ENCODE data around the gene ERVW-1. TPM values are rescaled to one million over a fixed set of nuclear protein-coding genes. Genes with fewer than 3 reads are reported as not detected.
A peak's percentile ranks its signal among the peaks of the same experiment; 100 is the strongest.

Gene ERVW-1
- total and polyA plus RNA-seq, 2 experiments from 2014 or later = 0.07 TPM; not detected in 1

- ATAC-seq = no peak
- no peaks in the 10 kb centered on the region for H3K9me2 ChIP-seq (ENCODE audit: insufficient read depth)
- H3K4me2 ChIP-seq = 0 out of 2 replicates have a peak overlapping the region, but pooled peaks have one; percentile 32
- DNase-seq (ENCODE audit: low spot score) = no peak
- no peaks in the 10 kb centered on the region for H3K27me3 ChIP-seq (ENCODE audit: insufficient read depth)
- Mint-ChIP-seq H3K27ac (no peak overlapping the region), H3K27me3 (ENCODE audit: insufficient read depth, low read depth, poor library complexity) (peaks cover 6% of the 10 kb centered on the region), H3K4me3 (no peak overlapping the region), H3K36me3 (ENCODE audit: low read depth) (no peaks in the 10 kb centered on the region; the same call in 2 of the 3 replicates), H3K9me3 (no peaks in the 10 kb centered on the region), H3K4me1 (peaks cover 10% of the 10 kb centered on the region)
- TF ChIP-seq EZH2phosphoT487 (IDR thresholded peaks at IDR 0.05; ENCODE audit: unreplicated experiment) (no peak), ETS1 (IDR thresholded peaks at IDR 0.05) (no peak), NANOG (IDR thresholded peaks at IDR 0.05; ENCODE audit: borderline replicate concordance) (no peak), STAT1 (IDR thresholded peaks at IDR 0.05; ENCODE audit: unreplicated experiment) (no peak), ZNF114 (CRISPR knock-in tag; IDR thresholded peaks at IDR 0.05) (no peak), JUNB (IDR thresholded peaks at IDR 0.05; ENCODE audit: unreplicated experiment) (no peak), POLR2AphosphoS5 (IDR thresholded peaks at IDR 0.05; ENCODE audit: low read depth) (no peak), ZNF331 (CRISPR knock-in tag; IDR thresholded peaks at IDR 0.05; ENCODE audit: low read depth) (no peak), EZH2 (IDR thresholded peaks at IDR 0.05; ENCODE audit: low read depth, unreplicated experiment) (no peak), CREB1 (CRISPR knock-in tag; IDR thresholded peaks at IDR 0.05; ENCODE audit: low read depth) (no peak)
- TF ChIP-seq, protein P1, sequence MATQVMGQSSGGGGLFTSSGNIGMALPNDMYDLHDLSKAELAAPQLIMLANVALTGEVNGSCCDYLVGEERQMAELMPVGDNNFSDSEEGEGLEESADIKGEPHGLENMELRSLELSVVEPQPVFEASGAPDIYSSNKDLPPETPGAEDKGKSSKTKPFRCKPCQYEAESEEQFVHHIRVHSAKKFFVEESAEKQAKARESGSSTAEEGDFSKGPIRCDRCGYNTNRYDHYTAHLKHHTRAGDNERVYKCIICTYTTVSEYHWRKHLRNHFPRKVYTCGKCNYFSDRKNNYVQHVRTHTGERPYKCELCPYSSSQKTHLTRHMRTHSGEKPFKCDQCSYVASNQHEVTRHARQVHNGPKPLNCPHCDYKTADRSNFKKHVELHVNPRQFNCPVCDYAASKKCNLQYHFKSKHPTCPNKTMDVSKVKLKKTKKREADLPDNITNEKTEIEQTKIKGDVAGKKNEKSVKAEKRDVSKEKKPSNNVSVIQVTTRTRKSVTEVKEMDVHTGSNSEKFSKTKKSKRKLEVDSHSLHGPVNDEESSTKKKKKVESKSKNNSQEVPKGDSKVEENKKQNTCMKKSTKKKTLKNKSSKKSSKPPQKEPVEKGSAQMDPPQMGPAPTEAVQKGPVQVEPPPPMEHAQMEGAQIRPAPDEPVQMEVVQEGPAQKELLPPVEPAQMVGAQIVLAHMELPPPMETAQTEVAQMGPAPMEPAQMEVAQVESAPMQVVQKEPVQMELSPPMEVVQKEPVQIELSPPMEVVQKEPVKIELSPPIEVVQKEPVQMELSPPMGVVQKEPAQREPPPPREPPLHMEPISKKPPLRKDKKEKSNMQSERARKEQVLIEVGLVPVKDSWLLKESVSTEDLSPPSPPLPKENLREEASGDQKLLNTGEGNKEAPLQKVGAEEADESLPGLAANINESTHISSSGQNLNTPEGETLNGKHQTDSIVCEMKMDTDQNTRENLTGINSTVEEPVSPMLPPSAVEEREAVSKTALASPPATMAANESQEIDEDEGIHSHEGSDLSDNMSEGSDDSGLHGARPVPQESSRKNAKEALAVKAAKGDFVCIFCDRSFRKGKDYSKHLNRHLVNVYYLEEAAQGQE (IDR thresholded peaks at IDR 0.05; ENCODE audit: unreplicated experiment) = no peak
- TF ChIP-seq, protein P2, sequence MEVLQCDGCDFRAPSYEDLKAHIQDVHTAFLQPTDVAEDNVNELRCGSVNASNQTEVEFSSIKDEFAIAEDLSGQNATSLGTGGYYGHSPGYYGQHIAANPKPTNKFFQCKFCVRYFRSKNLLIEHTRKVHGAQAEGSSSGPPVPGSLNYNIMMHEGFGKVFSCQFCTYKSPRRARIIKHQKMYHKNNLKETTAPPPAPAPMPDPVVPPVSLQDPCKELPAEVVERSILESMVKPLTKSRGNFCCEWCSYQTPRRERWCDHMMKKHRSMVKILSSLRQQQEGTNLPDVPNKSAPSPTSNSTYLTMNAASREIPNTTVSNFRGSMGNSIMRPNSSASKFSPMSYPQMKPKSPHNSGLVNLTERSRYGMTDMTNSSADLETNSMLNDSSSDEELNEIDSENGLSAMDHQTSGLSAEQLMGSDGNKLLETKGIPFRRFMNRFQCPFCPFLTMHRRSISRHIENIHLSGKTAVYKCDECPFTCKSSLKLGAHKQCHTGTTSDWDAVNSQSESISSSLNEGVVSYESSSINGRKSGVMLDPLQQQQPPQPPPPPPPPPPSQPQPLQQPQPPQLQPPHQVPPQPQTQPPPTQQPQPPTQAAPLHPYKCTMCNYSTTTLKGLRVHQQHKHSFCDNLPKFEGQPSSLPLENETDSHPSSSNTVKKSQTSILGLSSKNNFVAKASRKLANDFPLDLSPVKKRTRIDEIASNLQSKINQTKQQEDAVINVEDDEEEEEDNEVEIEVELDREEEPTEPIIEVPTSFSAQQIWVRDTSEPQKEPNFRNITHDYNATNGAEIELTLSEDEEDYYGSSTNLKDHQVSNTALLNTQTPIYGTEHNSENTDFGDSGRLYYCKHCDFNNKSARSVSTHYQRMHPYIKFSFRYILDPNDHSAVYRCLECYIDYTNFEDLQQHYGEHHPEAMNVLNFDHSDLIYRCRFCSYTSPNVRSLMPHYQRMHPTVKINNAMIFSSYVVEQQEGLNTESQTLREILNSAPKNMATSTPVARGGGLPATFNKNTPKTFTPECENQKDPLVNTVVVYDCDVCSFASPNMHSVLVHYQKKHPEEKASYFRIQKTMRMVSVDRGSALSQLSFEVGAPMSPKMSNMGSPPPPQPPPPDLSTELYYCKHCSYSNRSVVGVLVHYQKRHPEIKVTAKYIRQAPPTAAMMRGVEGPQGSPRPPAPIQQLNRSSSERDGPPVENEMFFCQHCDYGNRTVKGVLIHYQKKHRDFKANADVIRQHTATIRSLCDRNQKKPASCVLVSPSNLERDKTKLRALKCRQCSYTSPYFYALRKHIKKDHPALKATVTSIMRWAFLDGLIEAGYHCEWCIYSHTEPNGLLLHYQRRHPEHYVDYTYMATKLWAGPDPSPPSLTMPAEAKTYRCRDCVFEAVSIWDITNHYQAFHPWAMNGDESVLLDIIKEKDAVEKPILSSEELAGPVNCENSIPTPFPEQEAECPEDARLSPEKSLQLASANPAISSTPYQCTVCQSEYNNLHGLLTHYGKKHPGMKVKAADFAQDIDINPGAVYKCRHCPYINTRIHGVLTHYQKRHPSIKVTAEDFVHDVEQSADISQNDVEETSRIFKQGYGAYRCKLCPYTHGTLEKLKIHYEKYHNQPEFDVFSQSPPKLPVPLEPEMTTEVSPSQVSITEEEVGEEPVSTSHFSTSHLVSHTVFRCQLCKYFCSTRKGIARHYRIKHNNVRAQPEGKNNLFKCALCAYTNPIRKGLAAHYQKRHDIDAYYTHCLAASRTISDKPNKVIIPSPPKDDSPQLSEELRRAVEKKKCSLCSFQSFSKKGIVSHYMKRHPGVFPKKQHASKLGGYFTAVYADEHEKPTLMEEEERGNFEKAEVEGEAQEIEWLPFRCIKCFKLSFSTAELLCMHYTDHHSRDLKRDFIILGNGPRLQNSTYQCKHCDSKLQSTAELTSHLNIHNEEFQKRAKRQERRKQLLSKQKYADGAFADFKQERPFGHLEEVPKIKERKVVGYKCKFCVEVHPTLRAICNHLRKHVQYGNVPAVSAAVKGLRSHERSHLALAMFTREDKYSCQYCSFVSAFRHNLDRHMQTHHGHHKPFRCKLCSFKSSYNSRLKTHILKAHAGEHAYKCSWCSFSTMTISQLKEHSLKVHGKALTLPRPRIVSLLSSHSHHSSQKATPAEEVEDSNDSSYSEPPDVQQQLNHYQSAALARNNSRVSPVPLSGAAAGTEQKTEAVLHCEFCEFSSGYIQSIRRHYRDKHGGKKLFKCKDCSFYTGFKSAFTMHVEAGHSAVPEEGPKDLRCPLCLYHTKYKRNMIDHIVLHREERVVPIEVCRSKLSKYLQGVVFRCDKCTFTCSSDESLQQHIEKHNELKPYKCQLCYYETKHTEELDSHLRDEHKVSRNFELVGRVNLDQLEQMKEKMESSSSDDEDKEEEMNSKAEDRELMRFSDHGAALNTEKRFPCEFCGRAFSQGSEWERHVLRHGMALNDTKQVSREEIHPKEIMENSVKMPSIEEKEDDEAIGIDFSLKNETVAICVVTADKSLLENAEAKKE (CRISPR knock-in tag; IDR thresholded peaks at IDR 0.05) = no peak
- TF ChIP-seq, protein P3, sequence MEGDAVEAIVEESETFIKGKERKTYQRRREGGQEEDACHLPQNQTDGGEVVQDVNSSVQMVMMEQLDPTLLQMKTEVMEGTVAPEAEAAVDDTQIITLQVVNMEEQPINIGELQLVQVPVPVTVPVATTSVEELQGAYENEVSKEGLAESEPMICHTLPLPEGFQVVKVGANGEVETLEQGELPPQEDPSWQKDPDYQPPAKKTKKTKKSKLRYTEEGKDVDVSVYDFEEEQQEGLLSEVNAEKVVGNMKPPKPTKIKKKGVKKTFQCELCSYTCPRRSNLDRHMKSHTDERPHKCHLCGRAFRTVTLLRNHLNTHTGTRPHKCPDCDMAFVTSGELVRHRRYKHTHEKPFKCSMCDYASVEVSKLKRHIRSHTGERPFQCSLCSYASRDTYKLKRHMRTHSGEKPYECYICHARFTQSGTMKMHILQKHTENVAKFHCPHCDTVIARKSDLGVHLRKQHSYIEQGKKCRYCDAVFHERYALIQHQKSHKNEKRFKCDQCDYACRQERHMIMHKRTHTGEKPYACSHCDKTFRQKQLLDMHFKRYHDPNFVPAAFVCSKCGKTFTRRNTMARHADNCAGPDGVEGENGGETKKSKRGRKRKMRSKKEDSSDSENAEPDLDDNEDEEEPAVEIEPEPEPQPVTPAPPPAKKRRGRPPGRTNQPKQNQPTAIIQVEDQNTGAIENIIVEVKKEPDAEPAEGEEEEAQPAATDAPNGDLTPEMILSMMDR (conservative IDR thresholded peaks at IDR 0.05; ENCODE audit: low read depth in 2 of 2) = no peak
- no peaks in the 10 kb centered on the region for H3K79me2 ChIP-seq (replicated peaks; ENCODE audit: insufficient read depth)
- H3K36me3 ChIP-seq (ENCODE audit: insufficient read depth) = no peaks in the 10 kb centered on the region
- no peaks in the 10 kb centered on the region for H4K20me1 ChIP-seq (replicated peaks; ENCODE audit: insufficient read depth)
- no peak overlapping the region for H3K27ac ChIP-seq (ENCODE audit: low read depth)
- H2AFZ ChIP-seq = no peak overlapping the region
- no peaks in the 10 kb centered on the region for H3F3A ChIP-seq (replicated peaks; ENCODE audit: low read depth)
- H3K4me1 ChIP-seq (ENCODE audit: insufficient read depth) = peaks cover 6% of the 10 kb centered on the region; the same call in 1 of the 2 replicates
- no peak overlapping the region for H3K4me3 ChIP-seq
Observed at GRCh38 chr7:92478095-92478494, 349 bp upstream of the ERVW-1 start.
